Prostate gland (tissue), 2 donors: ENCODE measurements around the gene CADM4.

Source experiments
- CTCF ChIP-seq, 4 experiments: fragments of 200-600 bp in 2 of 4; fragments of 450-650 bp in 2 of 4; sonication (generic) in 2 of 4; IDR thresholded peaks; 1 replicate in 3 of 4; 2 replicates in 1 of 4; pipeline ENCODE4 v1.5.1; 2016 to 2019; ENCODE audit warnings: antibody characterized with exemption in 4 of 4, mild to moderate bottlenecking in 2 of 4, moderate library complexity in 2 of 4
- POLR2A ChIP-seq: fragments of 450-650 bp; IDR thresholded peaks from one replicate; pipeline ENCODE4 v1.6.1; 2016; ENCODE audit warnings: antibody characterized with exemption, mild to moderate bottlenecking

- TF ChIP-seq CTCF (IDR thresholded peaks at IDR 0.05) (no peak), POLR2A (peak; percentile 22)
Observed at GRCh38 chr19:43639519-43640423, at the start of gene CADM4.
